ENCODE data around the gene SLC7A11.
"Not testable (repeated sequence)": the region's sequence is repeated elsewhere in the genome, so short reads cannot be mapped to it uniquely, and the experiment has no call there.

Gene SLC7A11

GRCh38 chr4:138242834-138243156 is 646 bp upstream of the SLC7A11 start:
- DNase-seq (ENCODE audit: low read depth in 2 of 2), result no peak

- DNase-seq (ENCODE audit: low read depth in 2 of 2), result no peak
These were observed 671 bp downstream of the SLC7A11 start for GRCh38 chr4:138241281-138242075.

- DNase-seq (ENCODE audit: low read depth in 2 of 2), result no peak
These were observed 2.7 kb downstream of the SLC7A11 start for GRCh38 chr4:138239491-138239890.

- no peak for DNase-seq (ENCODE audit: low read depth in 2 of 2)
These were observed 3.4 kb downstream of the SLC7A11 start for GRCh38 chr4:138238521-138239292.

- not testable (repeated sequence) for DNase-seq (ENCODE audit: low read depth in 2 of 2)
These were observed 5.0 kb downstream of the SLC7A11 start for GRCh38 chr4:138237132-138237531.

GRCh38 chr4:138236037-138236436 is 6.1 kb downstream of the SLC7A11 start:
- no peak for DNase-seq (ENCODE audit: low read depth in 2 of 2)

GRCh38 chr4:138235419-138235952 is 6.7 kb downstream of the SLC7A11 start:
- DNase-seq (ENCODE audit: low read depth in 2 of 2), result no peak

- DNase-seq (ENCODE audit: low read depth in 2 of 2), result no peak
These were observed 7.9 kb downstream of the SLC7A11 start for GRCh38 chr4:138234248-138234647.

GRCh38 chr4:138233313-138234034 is 8.7 kb downstream of the SLC7A11 start:
- no peak for DNase-seq (ENCODE audit: low read depth in 2 of 2)

GRCh38 chr4:138232364-138232763 is 9.8 kb downstream of the SLC7A11 start:
- no peak for DNase-seq (ENCODE audit: low read depth in 2 of 2)

- DNase-seq (ENCODE audit: low read depth in 2 of 2), result no peak
These were observed 12.1 kb downstream of the SLC7A11 start for GRCh38 chr4:138230048-138230447.

- no peak for DNase-seq (ENCODE audit: low read depth in 2 of 2)
These were observed 13.0 kb downstream of the SLC7A11 start for GRCh38 chr4:138229160-138229559.

GRCh38 chr4:138226351-138226750 is 15.8 kb downstream of the SLC7A11 start:
- DNase-seq (ENCODE audit: low read depth in 2 of 2), result no peak

- DNase-seq (ENCODE audit: low read depth in 2 of 2), result no peak
These were observed 16.7 kb downstream of the SLC7A11 start for GRCh38 chr4:138225477-138225876.

GRCh38 chr4:138224614-138225013 is 17.5 kb downstream of the SLC7A11 start:
- no peak for DNase-seq (ENCODE audit: low read depth in 2 of 2)

GRCh38 chr4:138223231-138223910 is 18.8 kb downstream of the SLC7A11 start:
- no peak for DNase-seq (ENCODE audit: low read depth in 2 of 2)

- no peak for DNase-seq (ENCODE audit: low read depth in 2 of 2)
These were observed 20.1 kb downstream of the SLC7A11 start for GRCh38 chr4:138222046-138222445.

GRCh38 chr4:138218976-138219375 is 23.2 kb downstream of the SLC7A11 start:
- DNase-seq (ENCODE audit: low read depth in 2 of 2), result no peak

GRCh38 chr4:138217567-138217966 is 24.6 kb downstream of the SLC7A11 start:
- no peak for DNase-seq (ENCODE audit: low read depth in 2 of 2)

- no peak for DNase-seq (ENCODE audit: low read depth in 2 of 2)
These were observed 25.8 kb downstream of the SLC7A11 start for GRCh38 chr4:138216272-138216867.

- DNase-seq (ENCODE audit: low read depth in 2 of 2), result not testable (repeated sequence)
These were observed 31.6 kb downstream of the SLC7A11 start for GRCh38 chr4:138210576-138210975.
